Measurements from ENCODE around the gene INSYN1. TPM values are rescaled to one million over a fixed set of nuclear protein-coding genes. Genes with fewer than 3 reads are reported as not detected.

Gene INSYN1
- polyA plus RNA-seq, 1 donor from 2014 or later = 21.3 TPM

- no peak overlapping the region for H3K27ac ChIP-seq (ENCODE audit: low read length)
- no peaks in the 10 kb centered on the region for H4K20me1 ChIP-seq (ENCODE audit: insufficient read depth)
- peaks cover 15% of the 10 kb centered on the region for H3K27me3 ChIP-seq (ENCODE audit: insufficient read depth, low read depth, low read length)
- peak overlapping the region; percentile 89 for H3K4me3 ChIP-seq (ENCODE audit: low read length)
- H3K4me2 ChIP-seq (ENCODE audit: low read length) = peak overlapping the region; percentile 41
- TF ChIP-seq REST (IDR thresholded peaks at IDR 0.05; ENCODE audit: borderline replicate concordance) (no peak), SMC3 (conservative IDR thresholded peaks at IDR 0.05; ENCODE audit: poor library complexity) (no peak), POLR2AphosphoS5 (IDR thresholded peaks at IDR 0.05) (no peak), TAF1 (IDR thresholded peaks at IDR 0.05; ENCODE audit: low read depth) (no peak), MXI1 (conservative IDR thresholded peaks at IDR 0.05; ENCODE audit: poor library complexity, severe bottlenecking) (no peak), EZH2 (IDR thresholded peaks at IDR 0.05; ENCODE audit: borderline replicate concordance, insufficient read depth, low read length, poor library complexity, severe bottlenecking) (no peak), EP300 (conservative IDR thresholded peaks at IDR 0.05; ENCODE audit: poor library complexity, severe bottlenecking) (no peak)
- TF ChIP-seq, protein P1, sequence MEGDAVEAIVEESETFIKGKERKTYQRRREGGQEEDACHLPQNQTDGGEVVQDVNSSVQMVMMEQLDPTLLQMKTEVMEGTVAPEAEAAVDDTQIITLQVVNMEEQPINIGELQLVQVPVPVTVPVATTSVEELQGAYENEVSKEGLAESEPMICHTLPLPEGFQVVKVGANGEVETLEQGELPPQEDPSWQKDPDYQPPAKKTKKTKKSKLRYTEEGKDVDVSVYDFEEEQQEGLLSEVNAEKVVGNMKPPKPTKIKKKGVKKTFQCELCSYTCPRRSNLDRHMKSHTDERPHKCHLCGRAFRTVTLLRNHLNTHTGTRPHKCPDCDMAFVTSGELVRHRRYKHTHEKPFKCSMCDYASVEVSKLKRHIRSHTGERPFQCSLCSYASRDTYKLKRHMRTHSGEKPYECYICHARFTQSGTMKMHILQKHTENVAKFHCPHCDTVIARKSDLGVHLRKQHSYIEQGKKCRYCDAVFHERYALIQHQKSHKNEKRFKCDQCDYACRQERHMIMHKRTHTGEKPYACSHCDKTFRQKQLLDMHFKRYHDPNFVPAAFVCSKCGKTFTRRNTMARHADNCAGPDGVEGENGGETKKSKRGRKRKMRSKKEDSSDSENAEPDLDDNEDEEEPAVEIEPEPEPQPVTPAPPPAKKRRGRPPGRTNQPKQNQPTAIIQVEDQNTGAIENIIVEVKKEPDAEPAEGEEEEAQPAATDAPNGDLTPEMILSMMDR (IDR thresholded peaks at IDR 0.05; ENCODE audit: poor library complexity, severe bottlenecking) = no peak
- peak overlapping the region; percentile 38 for H3K9ac ChIP-seq (ENCODE audit: low read length)
- no peak overlapping the region for H2AFZ ChIP-seq (ENCODE audit: low read depth, low read length)
- no peaks in the 10 kb centered on the region for H3K9me2 ChIP-seq (ENCODE audit: insufficient read depth, low read length)
- no peaks in the 10 kb centered on the region for H3K79me2 ChIP-seq (replicated peaks; ENCODE audit: insufficient read depth, low read length)
- no peaks in the 10 kb centered on the region for H3F3A ChIP-seq (ENCODE audit: insufficient read depth, low read length, poor library complexity, severe bottlenecking)
- H3K36me3 ChIP-seq (ENCODE audit: insufficient read depth, low read length) = no peaks in the 10 kb centered on the region
- H3K9me3 ChIP-seq (ENCODE audit: low read length) = no peaks in the 10 kb centered on the region
These were observed 2.2 kb downstream of the INSYN1 start for GRCh38 chr15:73750951-73751350.

DNA sequence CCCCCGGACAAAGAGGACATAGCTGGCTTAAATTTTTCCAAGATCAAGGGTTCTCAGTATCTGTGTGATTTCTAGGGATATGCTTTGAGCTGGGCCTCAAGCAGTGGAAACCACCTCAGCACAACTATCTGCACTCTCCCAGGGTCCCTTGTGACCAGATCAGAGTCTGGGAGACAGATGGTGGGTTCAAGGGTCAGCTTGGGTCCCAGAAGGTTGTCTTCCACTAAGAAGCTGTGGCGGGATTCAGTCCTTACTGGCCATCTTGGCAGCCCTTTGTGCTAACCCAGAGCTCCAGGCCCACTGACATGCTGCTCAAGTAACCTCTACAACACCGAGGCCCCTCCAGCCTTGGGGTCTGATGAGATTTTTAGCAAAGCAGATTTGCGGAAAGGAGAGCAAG is 2.7 kb downstream of the INSYN1 start:
- Histone ChIP-seq H3K79me2 (replicated peaks; ENCODE audit: insufficient read depth, low read length) (no peaks in the 10 kb centered on the region), H3K27ac (ENCODE audit: low read length) (no peak overlapping the region), H2AFZ (ENCODE audit: low read depth, low read length) (no peak overlapping the region), H3K4me2 (ENCODE audit: low read length) (no peak overlapping the region), H3K9ac (ENCODE audit: low read length) (no peak overlapping the region), H3K36me3 (ENCODE audit: insufficient read depth, low read length) (no peaks in the 10 kb centered on the region), H3K4me3 (ENCODE audit: low read length) (no peak overlapping the region), H3K27me3 (ENCODE audit: insufficient read depth, low read depth, low read length) (peaks cover 15% of the 10 kb centered on the region), H3K9me2 (ENCODE audit: insufficient read depth, low read length) (no peaks in the 10 kb centered on the region), H3F3A (ENCODE audit: insufficient read depth, low read length, poor library complexity, severe bottlenecking) (no peaks in the 10 kb centered on the region), H3K9me3 (ENCODE audit: low read length) (no peaks in the 10 kb centered on the region), H4K20me1 (ENCODE audit: insufficient read depth) (no peaks in the 10 kb centered on the region)
- TF ChIP-seq EP300 (conservative IDR thresholded peaks at IDR 0.05; ENCODE audit: poor library complexity, severe bottlenecking) (no peak), MXI1 (conservative IDR thresholded peaks at IDR 0.05; ENCODE audit: poor library complexity, severe bottlenecking) (no peak), POLR2AphosphoS5 (IDR thresholded peaks at IDR 0.05) (no peak), SMC3 (conservative IDR thresholded peaks at IDR 0.05; ENCODE audit: poor library complexity) (no peak), RAD21 (conservative IDR thresholded peaks at IDR 0.05) (no peak), REST (IDR thresholded peaks at IDR 0.05; ENCODE audit: borderline replicate concordance) (no peak), EZH2 (IDR thresholded peaks at IDR 0.05; ENCODE audit: borderline replicate concordance, insufficient read depth, low read length, poor library complexity, severe bottlenecking) (no peak), TAF1 (IDR thresholded peaks at IDR 0.05; ENCODE audit: low read depth) (no peak)
- TF ChIP-seq, protein P1 (IDR thresholded peaks at IDR 0.05; ENCODE audit: poor library complexity, severe bottlenecking) = no peak

Measured in neural cell (in vitro differentiated cells).